SK-N-SH (cell line): ENCODE measurements around the gene ZC3H7A. TPM values are rescaled to one million over a fixed set of nuclear protein-coding genes. Genes with fewer than 3 reads are reported as not detected.

Source experiments
- CTCF ChIA-PET: fragments of 300-600, 350-600 bp; formaldehyde crosslinking; extraction: SDS; loops from one replicate; lab custom pipeline; 2021; lab: Yijun Ruan, JAX
- POLR2A ChIA-PET: fragments of 350-600 bp; sonication (Branson Sonifier 250); formaldehyde crosslinking; extraction: SDS; loops from one replicate; lab custom pipeline; 2020; ENCODE audit warnings: antibody characterized with exemption, inconsistent platforms; lab: Yijun Ruan, JAX
- DNase-seq: peaks from one replicate; pipeline ENCODE4 v3.0.0; 2012
- H2AFZ ChIP-seq: fragments of 200-600 bp; sonication (generic); 2 replicates; pipeline ENCODE4 v1.8.1; 2016; ENCODE audit warnings: antibody characterized with exemption, mild to moderate bottlenecking, low read depth
- H3F3A ChIP-seq: fragments of 200-600 bp; sonication (generic); replicated peaks from 2 replicates; pipeline ENCODE3; 2016; ENCODE audit warnings: antibody characterized with exemption, mild to moderate bottlenecking; ENCODE audit not compliant: insufficient read depth
- H3K27ac ChIP-seq, 2 experiments: fragments of 200-500 bp in 1 of 2; fragments of 200-600 bp in 1 of 2; sonication (Bioruptor generic) in 1 of 2; sonication (generic), shearing (Covaris generic) in 1 of 2; 2 replicates each; pipeline versions ENCODE4 v1.5.1 to v1.6.1; 2014 to 2016; ENCODE audit warnings: low read depth in 2 of 2, inconsistent platforms in 1 of 2, low read length in 1 of 2, mild to moderate bottlenecking in 1 of 2, mixed read lengths in 1 of 2
- H3K27me3 ChIP-seq: fragments of 200-600 bp; sonication (generic), shearing (Covaris generic); 2 replicates; pipeline ENCODE4 v1.6.1; 2016; ENCODE audit warnings: mixed run types; ENCODE audit not compliant: insufficient read depth
- H3K36me3 ChIP-seq, 2 experiments: fragments of 200-500 bp in 1 of 2; fragments of 200-600 bp in 1 of 2; sonication (Bioruptor generic) in 1 of 2; sonication (generic) in 1 of 2; replicated peaks in 1 of 2; 2 replicates each; pipeline versions ENCODE3 to v1.5.1; 2014 to 2016; ENCODE audit warnings: low read length in 1 of 2, mild to moderate bottlenecking in 1 of 2; ENCODE audit not compliant: insufficient read depth in 2 of 2, control insufficient read depth in 1 of 2
- H3K4me1 ChIP-seq, 2 experiments: fragments of 200-500 bp in 1 of 2; fragments of 200-600 bp in 1 of 2; sonication (Bioruptor generic) in 1 of 2; sonication (generic), shearing (Covaris generic) in 1 of 2; 2 replicates each; pipeline versions ENCODE4 v1.5.1 to v1.6.1; 2014 to 2016; ENCODE audit warnings: low read depth in 1 of 2, low read length in 1 of 2, mixed run types in 1 of 2; ENCODE audit not compliant: insufficient read depth in 2 of 2, control insufficient read depth in 1 of 2
- H3K4me2 ChIP-seq: fragments of 200-600 bp; sonication (generic), shearing (Covaris generic); 2 replicates; pipeline ENCODE4 v1.6.1; 2017; ENCODE audit warnings: mixed run types
- H3K4me3 ChIP-seq, 2 experiments: fragments of 200-500 bp in 1 of 2; fragments of 200-600 bp in 1 of 2; sonication (Bioruptor generic) in 1 of 2; sonication (generic), shearing (Covaris generic) in 1 of 2; 2 replicates each; pipeline versions ENCODE4 v1.5.1 to v1.8.1; 2014 to 2016; ENCODE audit warnings: low read depth in 2 of 2, inconsistent platforms in 1 of 2, low read length in 1 of 2, mild to moderate bottlenecking in 1 of 2, mixed read lengths in 1 of 2, moderate library complexity in 1 of 2
- H3K79me2 ChIP-seq: fragments of 200-600 bp; sonication (generic); 2 replicates; pipeline ENCODE4 v1.8.1; 2017; ENCODE audit warnings: mild to moderate bottlenecking; ENCODE audit not compliant: insufficient read depth
- H3K9ac ChIP-seq: fragments of 200-600 bp; sonication (generic); 2 replicates; pipeline ENCODE4 v1.6.1; 2017; ENCODE audit warnings: mixed run types
- H3K9me2 ChIP-seq: fragments of 200-600 bp; sonication (generic); 2 replicates; pipeline ENCODE4 v1.6.1; 2017; ENCODE audit warnings: mixed run types
- H3K9me3 ChIP-seq: fragments of 200-600 bp; sonication (generic); 2 replicates; pipeline ENCODE4 v1.6.1; 2017; ENCODE audit warnings: mixed run types, mild to moderate bottlenecking, moderate library complexity
- H4K20me1 ChIP-seq: fragments of 200-600 bp; sonication (generic); 2 replicates; pipeline ENCODE4 v1.6.1; 2017; ENCODE audit warnings: mild to moderate bottlenecking, mixed run types; ENCODE audit not compliant: insufficient read depth
- CHD2 ChIP-seq: fragments of 150-350 bp; IDR thresholded peaks from 2 replicates; pipeline ENCODE4 v1.6.1; 2018; ENCODE audit warnings: low read length; ENCODE audit not compliant: partially characterized antibody
- CTCF ChIP-seq: fragments of 200-600 bp; sonication (generic); IDR thresholded peaks from 2 replicates; pipeline ENCODE4 v1.6.1; 2017; ENCODE audit warnings: antibody characterized with exemption, mild to moderate bottlenecking, moderate library complexity
- EZH2phosphoT487 ChIP-seq: fragments of 200-600 bp; sonication (generic); IDR thresholded peaks from 2 replicates; pipeline ENCODE4 v1.6.1; 2017; ENCODE audit warnings: low read depth, mixed run types, mild to moderate bottlenecking, antibody characterized with exemption, moderate library complexity, borderline replicate concordance
- FOSL2 ChIP-seq: IDR thresholded peaks from 2 replicates; pipeline ENCODE4 v1.4.0; 2012; ENCODE audit warnings: low read depth, mild to moderate bottlenecking, moderate library complexity, borderline replicate concordance
- FOXM1 ChIP-seq: IDR thresholded peaks from 2 replicates; pipeline ENCODE4 v1.4.0; 2012; ENCODE audit warnings: low read depth, mild to moderate bottlenecking
- IRF3 ChIP-seq: fragments of 150-350 bp; IDR thresholded peaks from 2 replicates; pipeline ENCODE4 v1.6.1; 2016; ENCODE audit warnings: mild to moderate bottlenecking, low read depth, low read length
- MAX ChIP-seq: IDR thresholded peaks from 2 replicates; pipeline ENCODE4 v1.4.0; 2012; ENCODE audit warnings: low read depth
- MXI1 ChIP-seq: IDR thresholded peaks from 2 replicates; pipeline ENCODE4 v1.6.1; 2012; ENCODE audit warnings: mild to moderate bottlenecking, low read depth, low read length, improper control_type of control experiment
- NRF1 ChIP-seq: IDR thresholded peaks from 2 replicates; pipeline ENCODE4 v1.6.1; 2012; ENCODE audit warnings: low read depth, mild to moderate bottlenecking, low read length
- PBX3 ChIP-seq: IDR thresholded peaks from 2 replicates; pipeline ENCODE4; 2012
- POLR2AphosphoS5 ChIP-seq: IDR thresholded peaks from 2 replicates; pipeline ENCODE4 v1.6.1; 2012; ENCODE audit warnings: low read depth, low read length
- RCOR1 ChIP-seq: fragments of 150-350 bp; IDR thresholded peaks from 2 replicates; pipeline ENCODE4 v1.6.1; 2017; ENCODE audit warnings: antibody characterized with exemption, low read length
- RFX5 ChIP-seq: IDR thresholded peaks from 2 replicates; pipeline ENCODE4 v1.6.1; 2012; ENCODE audit warnings: mild to moderate bottlenecking, improper control_type of control experiment, low read length
- SIN3A ChIP-seq: IDR thresholded peaks from 2 replicates; pipeline ENCODE4 v1.6.1; 2012; ENCODE audit warnings: low read depth, mild to moderate bottlenecking, low read length, moderate library complexity, borderline replicate concordance
- TAF1 ChIP-seq: IDR thresholded peaks from 2 replicates; pipeline ENCODE4 v1.6.1; 2012; ENCODE audit warnings: low read depth, mild to moderate bottlenecking, low read length, moderate library complexity, borderline replicate concordance
- USF1 ChIP-seq: IDR thresholded peaks from 2 replicates; pipeline ENCODE4 v1.4.0; 2012; ENCODE audit warnings: low read depth, borderline replicate concordance
- USF2 ChIP-seq: fragments of 150-350 bp; IDR thresholded peaks from 2 replicates; pipeline ENCODE4 v1.6.1; 2017; ENCODE audit warnings: antibody characterized with exemption, low read length, low read depth, borderline replicate concordance
- WGBS: methylation state at CpG from one replicate; pipeline ENCODE4 v1.1.6; 2017; ENCODE audit warnings: low lambda C conversion rate; 5-methylcytosine and 5-hydroxymethylcytosine counted together
- polyA plus RNA-seq, 3 experiments: library from polyadenylated mRNA; depleted of rRNA; stranded (reverse); fragments of >200 nt; gene quantifications; 2 replicates each; pipeline ENCODE4 v1.2.3, GENCODE V29; 2012

ZC3H7A gene
- 31.9 and 38.7 TPM in 2 replicates for polyA plus RNA-seq (2012; rRNA removed)
- 39.8 and 48.0 TPM in 2 replicates for polyA plus RNA-seq (2012; cell fraction: cytosol; rRNA removed)
- polyA plus RNA-seq (2012; cell fraction: nucleus; rRNA removed), result 71.8 and 77.3 TPM in 2 replicates

GRCh38 chr16:11797166-11797956, at the start of gene ZC3H7A:
Gene ZC3H7A, minus strand, starts transcription at chr16:11797258. Its CDS starts 14,904 bp downstream, at chr16:11782354.
- peak within 1 kb of the TSS; percentile 98 for H3K9ac ChIP-seq
- no peaks in the 10 kb centered on the region for H3K9me3 ChIP-seq
- H3K36me3 ChIP-seq, result peaks cover 5 to 24% of the 10 kb centered on the region in 2 experiments
- WGBS, result 1% methylated on average over 16 of the region's 80 CpGs
- peak within 1 kb of the TSS; percentile 97 for H3K4me2 ChIP-seq
- H3K9me2 ChIP-seq, result no peaks in the 10 kb centered on the region
- H2AFZ ChIP-seq, result peak within 1 kb of the TSS; percentile 82
- ChIA-PET POLR2A (interaction anchor here (0.6 to 1.9 kb wide), 6 partner anchors 11 to 211 kb away, joined by 3 to 16 read pairs (median 5); partner anchors contain the start of genes LITAF and TXNDC11), CTCF (interaction anchor here (0.6 to 3.5 kb wide), 21 partner anchors 11 to 401 kb away, joined by 3 to 29 read pairs (median 4); partner anchors contain the start of gene TXNDC11)
- H3K4me1 ChIP-seq, result peaks cover 33 to 37% of the 10 kb centered on the region in 2 experiments
- H3K27me3 ChIP-seq, result no peaks in the 10 kb centered on the region
- peaks cover 16% of the 10 kb centered on the region for H4K20me1 ChIP-seq
- peaks cover 26% of the 10 kb centered on the region for H3F3A ChIP-seq
- peak within 1 kb of the TSS; percentile 95 for H3K27ac ChIP-seq
- peak within 1 kb of the TSS; percentile 77 to 96 for H3K4me3 ChIP-seq
- H3K79me2 ChIP-seq, result peaks cover 69% of the 10 kb centered on the region
- TF ChIP-seq USF1 (no peak), MAX (peak; percentile 44; the same call in 1 of the 2 replicates), TAF1 (peak; percentile 77; the same call in 1 of the 2 replicates), CHD2 (peak; percentile 78), SIN3A (peak; percentile 59; the same call in 1 of the 2 replicates), RCOR1 (no peak), USF2 (no peak), MXI1 (peak; percentile 69; the same call in 1 of the 2 replicates), FOSL2 (no peak), POLR2AphosphoS5 (peak; percentile 94), RFX5 (peak; percentile 90), FOXM1 (0 out of 2 replicates have a peak, but pooled peaks have one; percentile 10), IRF3 (peak; percentile 45; the same call in 1 of the 2 replicates), PBX3 (peak; percentile 37), CTCF (peak; percentile 58), NRF1 (peak; percentile 50), EZH2phosphoT487 (no peak)
- DNase-seq, result peak; percentile 97
